SK-N-SH (cell line): Measurements from ENCODE around the gene SLC17A2. TPM values are rescaled to one million over a fixed set of nuclear protein-coding genes. Genes with fewer than 3 reads are reported as not detected.

ENCODE experiments used
- CTCF ChIA-PET: fragments of 300-600, 350-600 bp; formaldehyde crosslinking; extraction: SDS; loops from one replicate; lab custom pipeline; 2021; lab: Yijun Ruan, JAX
- POLR2A ChIA-PET: fragments of 350-600 bp; sonication (Branson Sonifier 250); formaldehyde crosslinking; extraction: SDS; loops from one replicate; lab custom pipeline; 2020; ENCODE audit warnings: antibody characterized with exemption, inconsistent platforms; lab: Yijun Ruan, JAX
- DNase-seq: peaks from one replicate; pipeline ENCODE4 v3.0.0; 2012
- H2AFZ ChIP-seq: fragments of 200-600 bp; sonication (generic); 2 replicates; pipeline ENCODE4 v1.8.1; 2016; ENCODE audit warnings: antibody characterized with exemption, mild to moderate bottlenecking, low read depth
- H3F3A ChIP-seq: fragments of 200-600 bp; sonication (generic); replicated peaks from 2 replicates; pipeline ENCODE3; 2016; ENCODE audit warnings: antibody characterized with exemption, mild to moderate bottlenecking; ENCODE audit not compliant: insufficient read depth
- H3K27ac ChIP-seq, 2 experiments: fragments of 200-500 bp in 1 of 2; fragments of 200-600 bp in 1 of 2; sonication (Bioruptor generic) in 1 of 2; sonication (generic), shearing (Covaris generic) in 1 of 2; 2 replicates each; pipeline versions ENCODE4 v1.5.1 to v1.6.1; 2014 to 2016; ENCODE audit warnings: low read depth in 2 of 2, inconsistent platforms in 1 of 2, low read length in 1 of 2, mild to moderate bottlenecking in 1 of 2, mixed read lengths in 1 of 2
- H3K27me3 ChIP-seq: fragments of 200-600 bp; sonication (generic), shearing (Covaris generic); 2 replicates; pipeline ENCODE4 v1.6.1; 2016; ENCODE audit warnings: mixed run types; ENCODE audit not compliant: insufficient read depth
- H3K36me3 ChIP-seq, 2 experiments: fragments of 200-500 bp in 1 of 2; fragments of 200-600 bp in 1 of 2; sonication (Bioruptor generic) in 1 of 2; sonication (generic) in 1 of 2; replicated peaks in 1 of 2; 2 replicates each; pipeline versions ENCODE3 to v1.5.1; 2014 to 2016; ENCODE audit warnings: low read length in 1 of 2, mild to moderate bottlenecking in 1 of 2; ENCODE audit not compliant: insufficient read depth in 2 of 2, control insufficient read depth in 1 of 2
- H3K4me1 ChIP-seq, 2 experiments: fragments of 200-500 bp in 1 of 2; fragments of 200-600 bp in 1 of 2; sonication (Bioruptor generic) in 1 of 2; sonication (generic), shearing (Covaris generic) in 1 of 2; 2 replicates each; pipeline versions ENCODE4 v1.5.1 to v1.6.1; 2014 to 2016; ENCODE audit warnings: low read depth in 1 of 2, low read length in 1 of 2, mixed run types in 1 of 2; ENCODE audit not compliant: insufficient read depth in 2 of 2, control insufficient read depth in 1 of 2
- H3K4me2 ChIP-seq: fragments of 200-600 bp; sonication (generic), shearing (Covaris generic); 2 replicates; pipeline ENCODE4 v1.6.1; 2017; ENCODE audit warnings: mixed run types
- H3K4me3 ChIP-seq, 2 experiments: fragments of 200-500 bp in 1 of 2; fragments of 200-600 bp in 1 of 2; sonication (Bioruptor generic) in 1 of 2; sonication (generic), shearing (Covaris generic) in 1 of 2; 2 replicates each; pipeline versions ENCODE4 v1.5.1 to v1.8.1; 2014 to 2016; ENCODE audit warnings: low read depth in 2 of 2, inconsistent platforms in 1 of 2, low read length in 1 of 2, mild to moderate bottlenecking in 1 of 2, mixed read lengths in 1 of 2, moderate library complexity in 1 of 2
- H3K79me2 ChIP-seq: fragments of 200-600 bp; sonication (generic); 2 replicates; pipeline ENCODE4 v1.8.1; 2017; ENCODE audit warnings: mild to moderate bottlenecking; ENCODE audit not compliant: insufficient read depth
- H3K9ac ChIP-seq: fragments of 200-600 bp; sonication (generic); 2 replicates; pipeline ENCODE4 v1.6.1; 2017; ENCODE audit warnings: mixed run types
- H3K9me2 ChIP-seq: fragments of 200-600 bp; sonication (generic); 2 replicates; pipeline ENCODE4 v1.6.1; 2017; ENCODE audit warnings: mixed run types
- H3K9me3 ChIP-seq: fragments of 200-600 bp; sonication (generic); 2 replicates; pipeline ENCODE4 v1.6.1; 2017; ENCODE audit warnings: mixed run types, mild to moderate bottlenecking, moderate library complexity
- H4K20me1 ChIP-seq: fragments of 200-600 bp; sonication (generic); 2 replicates; pipeline ENCODE4 v1.6.1; 2017; ENCODE audit warnings: mild to moderate bottlenecking, mixed run types; ENCODE audit not compliant: insufficient read depth
- CHD2 ChIP-seq: fragments of 150-350 bp; IDR thresholded peaks from 2 replicates; pipeline ENCODE4 v1.6.1; 2018; ENCODE audit warnings: low read length; ENCODE audit not compliant: partially characterized antibody
- EP300 ChIP-seq, 2 experiments: IDR thresholded peaks; 2 replicates each; pipeline versions ENCODE4 v1.4.0 to v1.6.1; 2012; ENCODE audit warnings: borderline replicate concordance in 1 of 2, low read depth in 1 of 2, low read length in 1 of 2
- GABPA ChIP-seq: IDR thresholded peaks from 2 replicates; pipeline ENCODE4 v1.4.0; 2012; ENCODE audit warnings: low read depth, mild to moderate bottlenecking
- NFIC ChIP-seq: IDR thresholded peaks from 2 replicates; pipeline ENCODE4 v1.4.0; 2012; ENCODE audit warnings: borderline replicate concordance
- POLR2AphosphoS5 ChIP-seq: IDR thresholded peaks from 2 replicates; pipeline ENCODE4 v1.6.1; 2012; ENCODE audit warnings: low read depth, low read length
- RAD21 ChIP-seq: IDR thresholded peaks from 2 replicates; pipeline ENCODE4 v1.6.1; 2012; ENCODE audit warnings: mild to moderate bottlenecking, low read length
- SIN3A ChIP-seq: IDR thresholded peaks from 2 replicates; pipeline ENCODE4 v1.6.1; 2012; ENCODE audit warnings: low read depth, mild to moderate bottlenecking, low read length, moderate library complexity, borderline replicate concordance
- SMC3 ChIP-seq: IDR thresholded peaks from 2 replicates; pipeline ENCODE4 v1.6.1; 2012; ENCODE audit warnings: low read depth, low read length, improper control_type of control experiment
- WGBS: methylation state at CpG from one replicate; pipeline ENCODE4 v1.1.6; 2017; ENCODE audit warnings: low lambda C conversion rate; 5-methylcytosine and 5-hydroxymethylcytosine counted together
- polyA plus RNA-seq, 3 experiments: library from polyadenylated mRNA; depleted of rRNA; stranded (reverse); fragments of >200 nt; gene quantifications; 2 replicates each; pipeline ENCODE4 v1.2.3, GENCODE V29; 2012
- TF ChIP-seq, protein P1 (sequence below): fragments of 200-600 bp; sonication (generic); IDR thresholded peaks from 2 replicates; pipeline ENCODE4 v1.6.1; 2017; ENCODE audit warnings: antibody characterized with exemption, mild to moderate bottlenecking, moderate library complexity
- TF ChIP-seq, protein P2 (sequence below): IDR thresholded peaks from 2 replicates; pipeline ENCODE4 v1.4.0; 2012; ENCODE audit warnings: low read depth, borderline replicate concordance
- TF ChIP-seq, protein P3 (sequence below): IDR thresholded peaks from 2 replicates; pipeline ENCODE4 v1.4.0; 2012; ENCODE audit warnings: low read depth

The SLC17A2 gene
- polyA plus RNA-seq, 1 of the 3 experiments (the other 2 are of a cell fraction): not detected

DNA sequence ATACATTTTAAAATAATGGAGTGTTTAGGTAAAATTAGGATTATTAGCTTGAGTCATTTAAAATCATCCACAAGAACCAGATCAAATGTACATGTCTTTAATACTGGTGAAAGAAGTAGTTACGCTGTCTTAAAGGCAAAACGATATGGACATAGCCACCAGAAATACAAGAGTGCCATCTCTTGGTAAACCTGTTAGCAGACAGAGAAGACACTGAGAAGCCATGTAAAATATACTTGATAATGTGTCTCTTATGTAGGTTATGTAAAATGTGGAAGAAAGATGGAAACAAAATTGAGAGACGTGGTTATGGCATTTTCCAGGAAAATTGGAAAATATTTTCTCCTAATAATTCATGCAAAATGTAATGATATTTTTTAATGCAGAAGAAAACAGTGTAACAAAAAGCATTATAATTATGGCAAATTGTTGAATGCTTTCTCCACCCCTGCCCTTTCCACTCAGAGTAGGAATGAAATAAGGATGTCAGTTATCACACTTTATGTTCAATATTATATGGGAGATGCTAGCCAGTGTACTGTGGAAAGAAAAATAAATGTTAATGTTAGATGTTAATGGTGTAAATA is 12.2 kb upstream of the SLC17A2 start:
- H3K4me3 ChIP-seq: no peak overlapping the region
- H3K9me3 ChIP-seq: no peaks in the 10 kb centered on the region
- POLR2A ChIA-PET: no interaction called here
- H3K27ac ChIP-seq: no peak overlapping the region
- H3K4me1 ChIP-seq: no peaks in the 10 kb centered on the region
- peak; percentile 25 for DNase-seq
- no peaks in the 10 kb centered on the region for H4K20me1 ChIP-seq
- WGBS: 33% methylated on average over 3 of the region's 3 CpGs
- no peaks in the 10 kb centered on the region for H3K36me3 ChIP-seq
- H3K4me2 ChIP-seq: no peak overlapping the region
- no peak overlapping the region for H3K9ac ChIP-seq
- H2AFZ ChIP-seq: no peak overlapping the region
- no peaks in the 10 kb centered on the region for H3K9me2 ChIP-seq
- no peaks in the 10 kb centered on the region for H3K79me2 ChIP-seq
- TF ChIP-seq RAD21 (peak; percentile 93), SIN3A (no peak), NFIC (no peak), SMC3 (peak; percentile 66), CHD2 (no peak)
- TF ChIP-seq, protein P1, sequence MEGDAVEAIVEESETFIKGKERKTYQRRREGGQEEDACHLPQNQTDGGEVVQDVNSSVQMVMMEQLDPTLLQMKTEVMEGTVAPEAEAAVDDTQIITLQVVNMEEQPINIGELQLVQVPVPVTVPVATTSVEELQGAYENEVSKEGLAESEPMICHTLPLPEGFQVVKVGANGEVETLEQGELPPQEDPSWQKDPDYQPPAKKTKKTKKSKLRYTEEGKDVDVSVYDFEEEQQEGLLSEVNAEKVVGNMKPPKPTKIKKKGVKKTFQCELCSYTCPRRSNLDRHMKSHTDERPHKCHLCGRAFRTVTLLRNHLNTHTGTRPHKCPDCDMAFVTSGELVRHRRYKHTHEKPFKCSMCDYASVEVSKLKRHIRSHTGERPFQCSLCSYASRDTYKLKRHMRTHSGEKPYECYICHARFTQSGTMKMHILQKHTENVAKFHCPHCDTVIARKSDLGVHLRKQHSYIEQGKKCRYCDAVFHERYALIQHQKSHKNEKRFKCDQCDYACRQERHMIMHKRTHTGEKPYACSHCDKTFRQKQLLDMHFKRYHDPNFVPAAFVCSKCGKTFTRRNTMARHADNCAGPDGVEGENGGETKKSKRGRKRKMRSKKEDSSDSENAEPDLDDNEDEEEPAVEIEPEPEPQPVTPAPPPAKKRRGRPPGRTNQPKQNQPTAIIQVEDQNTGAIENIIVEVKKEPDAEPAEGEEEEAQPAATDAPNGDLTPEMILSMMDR: peak; percentile 56
- CTCF ChIA-PET: interaction anchor here (0.6 to 2.6 kb wide), 15 partner anchors 17 to 722 kb away, joined by 3 to 10 read pairs (median 4); partner anchors contain the start of gene CARMIL1
- no peaks in the 10 kb centered on the region for H3F3A ChIP-seq
- no peaks in the 10 kb centered on the region for H3K27me3 ChIP-seq

DNA sequence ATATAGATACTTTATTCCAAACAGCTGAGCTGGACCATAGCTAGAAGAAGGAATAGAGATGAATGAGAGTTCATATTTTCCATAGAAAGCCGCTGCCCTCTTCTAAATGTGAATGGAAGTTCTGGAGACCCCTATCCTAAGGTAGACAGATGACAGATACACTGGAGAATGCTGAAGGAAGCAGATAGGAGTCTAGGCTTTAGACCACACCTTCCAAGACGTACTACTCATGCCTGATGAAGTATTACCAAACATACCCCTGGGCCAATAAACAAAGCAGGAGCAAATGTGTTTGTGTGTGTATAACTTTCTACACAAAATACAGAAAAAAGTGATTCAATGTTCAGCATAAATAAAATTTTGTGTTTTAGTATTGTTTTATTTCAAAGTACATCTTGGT is 9.1 kb upstream of the SLC17A2 start:
- no peaks in the 10 kb centered on the region for H3K9me3 ChIP-seq
- no peak for DNase-seq
- CTCF ChIA-PET: interaction anchor here (1.5 kb wide), 1 partner anchor 221 kb away, joined by 6 read pairs; no protein-coding TSS in a partner anchor
- POLR2A ChIA-PET: no interaction called here
- H2AFZ ChIP-seq: no peak overlapping the region
- no peaks in the 10 kb centered on the region for H4K20me1 ChIP-seq
- no peaks in the 10 kb centered on the region for H3K36me3 ChIP-seq
- H3K9me2 ChIP-seq: no peaks in the 10 kb centered on the region
- H3K9ac ChIP-seq: no peak overlapping the region
- TF ChIP-seq, protein P2, sequence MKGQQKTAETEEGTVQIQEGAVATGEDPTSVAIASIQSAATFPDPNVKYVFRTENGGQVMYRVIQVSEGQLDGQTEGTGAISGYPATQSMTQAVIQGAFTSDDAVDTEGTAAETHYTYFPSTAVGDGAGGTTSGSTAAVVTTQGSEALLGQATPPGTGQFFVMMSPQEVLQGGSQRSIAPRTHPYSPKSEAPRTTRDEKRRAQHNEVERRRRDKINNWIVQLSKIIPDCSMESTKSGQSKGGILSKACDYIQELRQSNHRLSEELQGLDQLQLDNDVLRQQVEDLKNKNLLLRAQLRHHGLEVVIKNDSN: no peak
- TF ChIP-seq SMC3: no peak
- no peak for TF ChIP-seq EP300 (IDR thresholded peaks at IDR 0.05; ENCODE audit: borderline replicate concordance in 1 of 2, low read depth in 1 of 2, low read length in 1 of 2)
- no peak for TF ChIP-seq GABPA
- TF ChIP-seq, protein P3, sequence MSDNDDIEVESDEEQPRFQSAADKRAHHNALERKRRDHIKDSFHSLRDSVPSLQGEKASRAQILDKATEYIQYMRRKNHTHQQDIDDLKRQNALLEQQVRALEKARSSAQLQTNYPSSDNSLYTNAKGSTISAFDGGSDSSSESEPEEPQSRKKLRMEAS: no peak
- no peak for TF ChIP-seq SIN3A
- TF ChIP-seq POLR2AphosphoS5: no peak
- TF ChIP-seq NFIC: no peak
- no peak overlapping the region for H3K27ac ChIP-seq
- no peaks in the 10 kb centered on the region for H3K79me2 ChIP-seq
- H3K27me3 ChIP-seq: no peaks in the 10 kb centered on the region; the same call in 1 of the 2 replicates
- no peak overlapping the region for H3K4me2 ChIP-seq
- no peaks in the 10 kb centered on the region for H3F3A ChIP-seq
- H3K4me3 ChIP-seq: no peak overlapping the region
- no peaks in the 10 kb centered on the region; a peak in 1 of 4 replicates for H3K4me1 ChIP-seq
- WGBS: 34% methylated on average over 2 of the region's 2 CpGs
